Subcutaneous abdominal adipose tissue (tissue), 5 donors: ENCODE data around the gene ARF1.

Experiments
- H3K27ac ChIP-seq: one replicate; pipeline ENCODE4 v1.7.0; 2013; ENCODE audit warnings: low read depth, mild to moderate bottlenecking, inconsistent platforms, low read length, moderate library complexity
- H3K27me3 ChIP-seq, 5 donors: one replicate each; pipeline ENCODE4 v1.7.0; 2013; ENCODE audit warnings: low read length in 5 of 5, inconsistent platforms in 1 of 5; ENCODE audit not compliant: control insufficient read depth in 5 of 5, insufficient read depth in 4 of 5
- H3K36me3 ChIP-seq, 5 donors: one replicate each; pipeline ENCODE4 v1.7.0; 2013; ENCODE audit warnings: low read length in 5 of 5; ENCODE audit not compliant: control insufficient read depth in 5 of 5, insufficient read depth in 5 of 5
- H3K4me1 ChIP-seq, 5 donors: one replicate each; pipeline ENCODE4 v1.7.0; 2013; ENCODE audit warnings: low read length in 5 of 5, mild to moderate bottlenecking in 3 of 5, moderate library complexity in 1 of 5; ENCODE audit not compliant: control insufficient read depth in 5 of 5, insufficient read depth in 5 of 5
- H3K4me3 ChIP-seq, 5 donors: one replicate each; pipeline ENCODE4 v1.7.0; 2013; ENCODE audit warnings: low read length in 5 of 5, low read depth in 1 of 5
- H3K9ac ChIP-seq, 5 donors: one replicate each; pipeline ENCODE4 v1.7.0; 2013; ENCODE audit warnings: low read length in 5 of 5, mild to moderate bottlenecking in 4 of 5, moderate library complexity in 3 of 5
- H3K9me3 ChIP-seq, 5 donors: one replicate each; pipeline ENCODE4 v1.7.0; 2013; ENCODE audit warnings: low read length in 5 of 5; ENCODE audit not compliant: control insufficient read depth in 5 of 5
- donor health status: healthy.
- donor health status: healthy.
- donor health status: healthy.
- donor health status: healthy.
- donor health status: healthy.

ARF1 gene

DNA sequence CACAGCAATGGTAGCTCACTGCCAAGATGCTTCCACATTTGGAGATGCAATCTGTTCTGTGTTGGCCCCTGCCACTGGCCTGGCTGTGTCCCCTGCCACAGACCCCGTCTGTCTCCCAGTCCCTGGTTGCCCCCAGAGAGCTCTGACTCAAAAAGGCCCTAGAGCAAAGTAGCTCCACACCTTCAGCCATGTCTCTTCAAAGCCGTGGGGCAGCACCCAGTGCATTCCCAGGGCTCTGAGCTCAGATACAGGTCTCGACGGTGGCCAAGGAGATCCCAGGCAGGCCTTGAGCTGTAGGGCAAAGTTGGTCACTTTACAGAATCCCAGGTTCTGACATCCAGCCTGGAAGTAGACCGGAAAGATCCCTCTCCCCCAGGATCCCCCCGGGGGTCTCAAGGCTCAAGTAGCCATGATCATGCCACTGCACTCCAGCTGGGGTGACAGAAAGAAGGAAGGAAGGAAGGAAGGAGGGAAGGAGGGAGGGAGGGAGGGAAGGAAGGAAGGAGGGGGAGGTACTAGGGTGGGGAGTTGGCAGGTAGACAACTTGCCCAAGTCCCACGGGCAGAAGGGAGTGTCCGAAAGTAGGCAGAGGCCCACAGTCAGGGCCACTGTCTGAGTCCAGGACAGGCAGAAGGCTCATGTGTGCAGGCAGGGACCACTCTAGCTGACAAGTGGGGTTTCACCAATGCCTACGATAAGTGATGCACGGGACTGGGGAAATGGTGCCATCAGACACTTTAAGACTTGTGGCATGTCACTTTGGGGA lies 4.8 kb upstream of the ARF1 start:
- Histone ChIP-seq H3K27me3 (peaks cover 0 to 8% (median 0%) of the 10 kb centered on the region in 5 donors), H3K9me3 (no peaks in the 10 kb centered on the region), H3K4me3 (no peak overlapping the region), H3K36me3 (no peaks in the 10 kb centered on the region), H3K27ac (no peak overlapping the region), H3K9ac (peak overlapping the region in 1 of 5 donors; percentile 35), H3K4me1 (peaks cover 7 to 21% (median 12%) of the 10 kb centered on the region in 5 donors)

DNA sequence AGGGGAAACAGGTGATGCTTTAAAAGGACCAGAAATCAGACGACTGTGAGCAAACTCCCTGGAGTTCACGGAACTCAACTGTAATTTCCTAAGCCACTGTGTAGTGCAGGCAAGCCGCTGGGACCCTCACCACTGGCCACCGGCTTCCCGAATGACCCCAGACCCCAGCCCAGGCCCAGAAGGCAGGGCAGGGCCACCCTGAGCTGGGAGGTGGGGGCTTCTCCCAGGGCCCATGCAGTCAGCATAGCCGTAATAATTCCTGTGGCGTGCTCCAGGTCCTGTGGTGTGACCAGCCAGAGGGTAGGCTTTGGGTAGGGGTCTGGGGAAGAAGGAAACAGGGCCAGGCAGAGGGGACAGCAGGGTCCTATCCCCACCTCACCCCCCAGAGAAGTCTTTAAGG lies 3.5 kb upstream of the ARF1 start:
- peaks cover 7 to 30% (median 19%) of the 10 kb centered on the region in 5 donors for H3K4me1 ChIP-seq
- peak overlapping the region in 1 of 5 donors; percentile 25 for H3K9ac ChIP-seq
- no peak overlapping the region for H3K4me3 ChIP-seq
- H3K27me3 ChIP-seq: peaks cover 0 to 2% (median 0%) of the 10 kb centered on the region in 5 donors
- H3K9me3 ChIP-seq: no peaks in the 10 kb centered on the region
- no peak overlapping the region for H3K27ac ChIP-seq
- no peaks in the 10 kb centered on the region for H3K36me3 ChIP-seq

DNA sequence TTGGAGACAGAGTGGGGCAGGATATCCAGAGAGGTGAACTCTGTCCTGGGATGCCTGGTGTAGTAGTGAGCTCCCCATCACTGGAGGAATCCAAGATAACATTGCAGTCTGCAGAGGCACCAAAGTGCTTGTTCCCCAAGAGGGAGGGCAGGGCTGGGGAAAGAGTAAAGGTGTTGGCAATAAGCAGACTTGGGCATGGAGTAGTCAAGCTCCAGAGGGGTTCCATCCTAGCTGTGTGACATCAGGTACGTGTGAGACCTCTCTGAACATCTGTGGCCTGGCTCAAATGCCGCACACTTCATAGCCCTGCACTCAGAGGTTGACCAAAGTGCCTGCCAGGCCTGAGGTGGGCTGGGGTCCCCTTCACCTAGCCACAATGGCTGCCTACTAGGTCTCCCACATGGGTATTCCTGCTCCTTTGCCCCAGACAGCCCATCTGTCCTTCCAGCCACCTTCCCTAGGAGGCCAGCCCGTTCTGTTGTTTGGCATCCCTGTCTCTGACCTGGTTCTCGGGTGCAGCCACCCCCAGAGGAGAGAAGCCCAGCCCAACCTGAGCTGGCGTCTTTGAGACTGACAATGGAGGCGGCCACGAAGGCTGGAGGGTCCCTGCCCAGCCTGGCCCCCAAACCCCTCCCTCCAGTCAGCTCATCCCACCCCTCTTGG lies 2.8 kb upstream of the ARF1 start:
- Histone ChIP-seq H3K9ac (no peak overlapping the region), H3K9me3 (no peaks in the 10 kb centered on the region), H3K4me3 (no peak overlapping the region), H3K4me1 (peaks cover 10 to 37% (median 26%) of the 10 kb centered on the region in 5 donors), H3K36me3 (no peaks in the 10 kb centered on the region), H3K27me3 (no peaks in the 10 kb centered on the region), H3K27ac (no peak overlapping the region)

DNA sequence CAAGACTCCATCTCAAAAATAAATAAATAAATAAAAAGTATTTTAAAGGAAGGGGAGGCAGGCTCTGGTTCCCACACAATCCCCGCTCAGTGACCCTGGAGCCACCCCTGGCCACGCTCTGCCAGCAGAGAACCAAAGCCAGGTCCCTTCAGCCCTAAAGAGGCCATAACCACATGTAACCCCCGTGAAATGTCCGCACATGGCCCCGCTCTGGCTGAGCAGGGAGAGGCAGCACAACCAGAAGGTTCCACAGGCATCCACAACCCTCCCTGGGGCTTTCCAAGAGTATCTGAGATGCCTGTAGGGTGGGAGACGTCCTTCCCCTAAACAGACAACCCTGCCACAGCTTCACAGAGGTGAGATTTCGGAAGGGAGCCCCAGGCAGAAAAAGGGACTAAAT lies 1.4 kb upstream of the ARF1 start:
- Histone ChIP-seq H3K36me3 (no peaks in the 10 kb centered on the region), H3K27me3 (no peaks in the 10 kb centered on the region), H3K27ac (no peak overlapping the region), H3K9ac (peak overlapping the region in 4 of 5 donors; percentile 65 to 88 (median 76)), H3K9me3 (no peaks in the 10 kb centered on the region), H3K4me1 (peaks cover 22 to 48% (median 40%) of the 10 kb centered on the region in 5 donors), H3K4me3 (peak overlapping the region; percentile 31 to 100 (median 91))

DNA sequence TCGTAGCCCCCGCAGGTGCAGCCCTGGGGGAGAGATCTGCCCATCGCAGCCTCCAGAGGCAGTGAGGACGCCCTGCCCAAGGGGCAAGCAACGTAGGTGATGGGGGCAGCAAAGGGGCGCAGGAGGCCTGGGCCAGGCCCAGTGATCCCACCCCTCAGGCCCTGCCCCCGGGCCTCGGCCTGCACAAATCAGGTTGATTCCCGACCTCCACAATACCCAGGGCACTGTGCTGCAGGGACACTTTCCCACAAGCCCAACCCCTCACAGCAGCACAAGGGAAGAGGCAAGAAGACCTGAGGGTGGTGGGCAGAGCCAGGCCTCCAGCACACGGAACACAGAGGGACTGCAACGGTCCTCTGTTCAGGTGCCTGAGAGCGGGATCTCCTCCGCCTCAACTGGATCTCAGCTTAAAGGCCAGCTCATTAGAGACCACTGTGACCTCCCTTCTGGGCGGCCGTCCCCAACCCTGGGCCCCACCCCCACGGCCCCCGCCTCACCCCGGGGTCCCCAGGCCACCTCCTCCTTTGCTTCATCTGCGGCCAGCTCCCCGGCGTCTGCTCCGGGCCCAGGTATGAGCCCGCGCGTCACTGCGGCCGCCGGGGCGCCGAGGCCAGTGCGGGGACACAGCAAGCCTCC lies 812 bp upstream of the ARF1 start:
- H3K4me1 ChIP-seq: peaks cover 22 to 54% (median 46%) of the 10 kb centered on the region in 5 donors

DNA sequence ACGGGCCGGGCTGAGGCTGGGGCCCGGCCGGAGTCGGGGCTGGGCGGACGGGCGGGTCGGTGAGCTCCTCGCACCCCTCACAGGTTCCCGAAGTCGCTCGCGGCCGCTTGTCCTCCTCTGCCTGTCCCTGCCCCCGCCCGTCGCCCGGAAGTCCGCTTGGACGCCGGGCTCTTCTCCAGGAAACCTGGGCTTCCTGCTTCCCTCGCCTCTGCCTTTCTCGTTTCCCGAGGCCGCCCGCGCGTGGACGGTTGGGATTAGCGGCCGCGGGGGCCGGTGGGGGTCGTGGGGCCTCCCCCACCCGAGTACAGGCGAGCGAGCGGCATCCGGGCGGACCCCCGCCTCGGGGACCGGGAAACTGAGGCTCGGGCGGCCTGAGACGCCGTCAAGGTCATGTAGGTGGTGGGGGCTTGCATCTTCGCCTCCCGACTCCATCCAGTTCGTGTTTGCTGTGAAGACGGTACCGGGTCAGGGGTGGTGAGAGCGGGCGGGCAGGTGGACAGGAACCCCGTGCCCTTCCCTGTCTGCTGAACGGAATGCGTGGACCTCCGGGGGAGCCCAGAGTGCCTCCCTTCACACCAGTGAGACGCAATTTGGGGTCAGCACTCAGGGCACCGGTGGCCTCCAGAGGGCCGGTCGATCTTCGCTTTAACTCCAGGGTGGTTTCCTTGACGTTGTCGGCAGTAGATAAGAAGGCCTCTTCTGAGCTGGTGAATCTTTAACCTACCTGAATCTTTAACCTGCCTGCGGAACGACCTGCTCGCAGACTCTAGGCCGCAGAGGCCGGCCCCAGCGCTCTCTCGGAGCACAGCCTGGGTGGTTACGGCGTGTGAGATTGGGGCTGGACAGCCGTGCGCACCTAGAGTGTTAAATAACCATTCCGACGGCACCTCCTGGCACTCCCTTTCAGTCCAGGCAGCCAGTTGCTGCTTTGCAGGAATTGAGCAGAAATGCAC lies 686 bp downstream of the ARF1 start:
- H3K27me3 ChIP-seq: no peaks in the 10 kb centered on the region
- H3K27ac ChIP-seq: peak overlapping the region; percentile 97
- H3K9me3 ChIP-seq: no peaks in the 10 kb centered on the region
- no peaks in the 10 kb centered on the region for H3K36me3 ChIP-seq
- peaks cover 20 to 64% (median 59%) of the 10 kb centered on the region in 5 donors for H3K4me1 ChIP-seq
- peak overlapping the region; percentile 40 to 99 (median 98) for H3K9ac ChIP-seq
- peak overlapping the region; percentile 91 to 100 (median 93) for H3K4me3 ChIP-seq

More for the DNA sequence above, 812 bp upstream of the ARF1 start:
- H3K9me3 ChIP-seq: no peaks in the 10 kb centered on the region
- H3K27ac ChIP-seq: peak overlapping the region; percentile 97
- H3K9ac ChIP-seq: peak overlapping the region in 4 of 5 donors; percentile 78 to 98 (median 84)
- no peaks in the 10 kb centered on the region for H3K36me3 ChIP-seq
- H3K27me3 ChIP-seq: no peaks in the 10 kb centered on the region
- H3K4me3 ChIP-seq: peak overlapping the region; percentile 80 to 100 (median 91)

DNA sequence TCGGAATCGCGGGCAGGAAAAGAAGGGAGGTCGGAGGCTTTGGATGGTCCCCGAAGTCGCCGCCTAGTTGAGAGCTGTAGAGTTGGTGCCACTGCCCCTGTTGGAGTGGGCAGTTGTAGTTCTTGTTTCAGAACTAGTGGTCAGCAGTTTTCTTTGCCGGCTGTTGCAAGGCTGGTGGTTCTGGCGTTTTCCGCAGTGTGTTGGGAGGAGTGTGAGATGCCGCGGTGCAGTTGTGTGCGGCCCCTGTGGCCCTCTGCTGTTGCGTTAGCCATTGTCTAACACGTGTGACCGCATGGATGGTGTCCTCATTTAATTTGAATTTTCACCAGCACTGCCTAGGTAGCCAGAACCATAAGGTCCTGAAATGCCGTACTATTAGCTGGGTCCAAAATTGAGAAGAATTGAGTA lies 1.4 kb downstream of the ARF1 start:
- Histone ChIP-seq H3K27ac (peak overlapping the region; percentile 97), H3K9ac (peak overlapping the region; percentile 40 to 99 (median 98)), H3K9me3 (no peaks in the 10 kb centered on the region), H3K4me3 (peak overlapping the region; percentile 91 to 100 (median 93)), H3K4me1 (peaks cover 25 to 71% (median 65%) of the 10 kb centered on the region in 5 donors), H3K36me3 (peaks cover 0 to 5% (median 4%) of the 10 kb centered on the region in 5 donors), H3K27me3 (no peaks in the 10 kb centered on the region)

DNA sequence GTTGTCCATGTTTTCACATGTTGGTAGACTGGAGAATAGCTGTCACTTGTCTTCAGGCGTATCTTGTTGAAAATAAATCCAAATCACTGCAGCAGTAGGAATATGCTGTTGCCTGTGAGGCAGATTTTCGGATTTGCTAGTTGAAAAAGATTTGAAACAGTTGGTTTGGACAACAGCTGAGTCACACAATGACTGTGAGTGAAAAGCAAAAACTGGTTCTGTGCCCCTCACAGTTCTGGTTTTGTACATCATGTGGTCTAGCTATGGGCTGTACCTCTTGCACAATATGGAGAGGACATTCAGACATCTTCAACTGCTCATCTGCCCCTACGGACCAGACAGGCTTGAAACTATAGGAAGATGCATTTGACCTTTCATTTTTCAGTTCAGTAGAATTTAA lies 1.8 kb downstream of the ARF1 start:
- Histone ChIP-seq H3K4me1 (peaks cover 26 to 76% (median 70%) of the 10 kb centered on the region in 5 donors), H3K27ac (peak overlapping the region; percentile 97), H3K36me3 (peaks cover 0 to 6% (median 5%) of the 10 kb centered on the region in 5 donors), H3K4me3 (peak overlapping the region; percentile 91 to 100 (median 93)), H3K9ac (peak overlapping the region; percentile 64 to 99 (median 98)), H3K27me3 (no peaks in the 10 kb centered on the region), H3K9me3 (no peaks in the 10 kb centered on the region)

DNA sequence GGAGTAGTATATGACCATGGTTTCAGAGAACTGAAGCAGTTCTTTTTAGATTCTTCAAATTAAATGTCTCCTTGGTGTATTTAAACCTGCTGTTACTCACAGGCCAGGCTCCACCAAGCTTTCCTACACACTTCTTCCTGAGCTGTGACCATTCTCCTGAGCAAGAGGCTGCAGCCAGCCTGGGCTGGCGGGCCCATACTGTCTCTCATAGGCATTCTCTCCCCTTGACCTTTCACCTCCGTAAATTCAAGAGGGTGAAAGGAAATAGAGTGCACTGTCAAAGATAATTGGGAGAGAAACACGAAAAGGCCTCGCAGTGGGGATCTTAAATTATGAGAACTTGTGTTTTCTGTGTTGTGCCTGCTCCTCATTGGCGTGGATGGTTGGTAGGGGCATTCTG lies 2.3 kb downstream of the ARF1 start:
- Histone ChIP-seq H3K4me1 (peaks cover 27 to 80% (median 75%) of the 10 kb centered on the region in 5 donors), H3K27me3 (no peaks in the 10 kb centered on the region), H3K27ac (peak overlapping the region; percentile 97), H3K4me3 (peak overlapping the region; percentile 20 to 100 (median 92)), H3K9me3 (no peaks in the 10 kb centered on the region), H3K36me3 (peaks cover 0 to 6% (median 5%) of the 10 kb centered on the region in 5 donors), H3K9ac (peak overlapping the region in 4 of 5 donors; percentile 9 to 66 (median 56))
